WTC11 (cell line): ENCODE results near the gene NNAT. TPM values are rescaled to one million over a fixed set of nuclear protein-coding genes. Genes with fewer than 3 reads are reported as not detected.

Source experiments
- ATAC-seq: fragments of 200-7000 bp; cut with Tn5 transposase; 2 replicates; pipeline ENCODE4 v1.10.0; 2021; ENCODE audit warnings: mild to moderate bottlenecking, moderate library complexity
- CTCF ChIA-PET: fragments of 300-600 bp; sonication (Branson Sonifier 250); formaldehyde crosslinking; loops from one replicate; lab custom pipeline; 2021; ENCODE audit warnings: antibody characterized with exemption; lab: Charles Lee
- POLR2A ChIA-PET: fragments of 350-600 bp; sonication (Branson Sonifier 250); formaldehyde crosslinking; loops from one replicate; lab custom pipeline; 2021; ENCODE audit warnings: antibody characterized with exemption; lab: Charles Lee
- DNase-seq: peaks from one replicate; pipeline ENCODE4 v3.0.0; 2021; ENCODE audit warnings: low spot score
- H3K27ac Mint-ChIP-seq: 2 replicates; pipeline ENCODE4 v1.8.0; 2021; ENCODE audit warnings: mixed read lengths
- H3K27me3 Mint-ChIP-seq: 2 replicates; pipeline ENCODE4 v1.8.0; 2021; ENCODE audit warnings: low read depth, mild to moderate bottlenecking, moderate library complexity, mixed read lengths
- H3K36me3 Mint-ChIP-seq: 2 replicates; pipeline ENCODE4 v1.8.0; 2021; ENCODE audit warnings: mixed read lengths
- H3K4me1 Mint-ChIP-seq: 2 replicates; pipeline ENCODE4 v1.8.0; 2022; ENCODE audit warnings: mixed read lengths
- H3K4me3 Mint-ChIP-seq: 2 replicates; pipeline ENCODE4 v1.8.0; 2021; ENCODE audit warnings: mild to moderate bottlenecking, moderate library complexity, mixed read lengths
- H3K9me3 Mint-ChIP-seq: 2 replicates; pipeline ENCODE4 v1.8.0; 2021; ENCODE audit warnings: mixed read lengths
- CBFB ChIP-seq: sonication (generic); formaldehyde crosslinking; IDR thresholded peaks from 2 replicates; pipeline ENCODE4 v1.8.1; 2022; ENCODE audit warnings: mild to moderate bottlenecking, low read depth, missing genetic modification reagents
- CREB1 ChIP-seq: sonication (generic); formaldehyde crosslinking; IDR thresholded peaks from 2 replicates; pipeline ENCODE4 v1.8.0; 2023; ENCODE audit warnings: mild to moderate bottlenecking, missing genetic modification reagents
- CTCF ChIP-seq: fragments of 200-600 bp; IDR thresholded peaks from 2 replicates; pipeline ENCODE4 v1.8.0; 2022; ENCODE audit warnings: antibody characterized with exemption
- ESRRA ChIP-seq: sonication (generic); formaldehyde crosslinking; IDR thresholded peaks from 2 replicates; pipeline ENCODE4 v1.8.1; 2022; ENCODE audit warnings: mild to moderate bottlenecking, missing genetic modification reagents, borderline replicate concordance
- HMGA2 ChIP-seq: fragments of 250-450 bp; sonication (Bioruptor Pico); IDR thresholded peaks from 2 replicates; pipeline ENCODE4 v1.4.0; 2021; ENCODE audit warnings: mild to moderate bottlenecking, moderate library complexity
- PRRX2 ChIP-seq: fragments of 250-450 bp; sonication (Bioruptor Pico); IDR thresholded peaks from 2 replicates; pipeline ENCODE4 v1.8.0; 2021; ENCODE audit warnings: mild to moderate bottlenecking
- SP1 ChIP-seq: sonication (generic); formaldehyde crosslinking; conservative IDR thresholded peaks from 2 replicates; pipeline ENCODE4 v1.8.1; 2022; ENCODE audit warnings: missing genetic modification reagents
- TP53 ChIP-seq: sonication (generic); formaldehyde crosslinking; IDR thresholded peaks from 2 replicates; pipeline ENCODE4 v1.8.1; 2023; ENCODE audit warnings: mild to moderate bottlenecking, missing genetic modification reagents
- ZBTB21 ChIP-seq: sonication (generic); formaldehyde crosslinking; IDR thresholded peaks from 2 replicates; pipeline ENCODE4 v1.8.1; 2023; ENCODE audit warnings: mild to moderate bottlenecking, missing genetic modification reagents, borderline replicate concordance
- ZNF423 ChIP-seq: fragments of 250-450 bp; sonication (Bioruptor Pico); IDR thresholded peaks from 2 replicates; pipeline ENCODE4 v2.1.2; 2022; ENCODE audit warnings: mild to moderate bottlenecking, moderate library complexity
- total RNA-seq: library from RNA; stranded (reverse); gene quantifications from 3 replicates; pipeline ENCODE4 v1.2.3, GENCODE V29; 2021

The NNAT gene
- total RNA-seq, 1 experiment from 2014 or later = 90.0 TPM

GRCh38 chr20:37564388-37565133 lies 43.5 kb downstream of the NNAT start:
- Mint-ChIP-seq H3K27me3 (peaks cover 6% of the 10 kb centered on the region; the same call in 1 of the 2 replicates), H3K4me3 (no peak overlapping the region), H3K36me3 (no peaks in the 10 kb centered on the region), H3K27ac (no peak overlapping the region)
- DNase-seq = peak; percentile 79
- CTCF ChIA-PET = interaction anchor here (0.6 to 2.9 kb wide), 133 partner anchors 9 to 658 kb away, joined by 3 to 32 read pairs (median 5); partner anchors contain the start of genes BLCAP, CTNNBL1 and VSTM2L
- TF ChIP-seq CTCF (peak; percentile 98), TP53 (CRISPR knock-in tag) (no peak)
- TF ChIP-seq, all 79 proteins: peak for 1
- Mint-ChIP-seq H3K4me1 (peaks cover 43% of the 10 kb centered on the region), H3K9me3 (no peaks in the 10 kb centered on the region)
- POLR2A ChIA-PET = no interaction called here
- ATAC-seq = peak; percentile 71

DNA sequence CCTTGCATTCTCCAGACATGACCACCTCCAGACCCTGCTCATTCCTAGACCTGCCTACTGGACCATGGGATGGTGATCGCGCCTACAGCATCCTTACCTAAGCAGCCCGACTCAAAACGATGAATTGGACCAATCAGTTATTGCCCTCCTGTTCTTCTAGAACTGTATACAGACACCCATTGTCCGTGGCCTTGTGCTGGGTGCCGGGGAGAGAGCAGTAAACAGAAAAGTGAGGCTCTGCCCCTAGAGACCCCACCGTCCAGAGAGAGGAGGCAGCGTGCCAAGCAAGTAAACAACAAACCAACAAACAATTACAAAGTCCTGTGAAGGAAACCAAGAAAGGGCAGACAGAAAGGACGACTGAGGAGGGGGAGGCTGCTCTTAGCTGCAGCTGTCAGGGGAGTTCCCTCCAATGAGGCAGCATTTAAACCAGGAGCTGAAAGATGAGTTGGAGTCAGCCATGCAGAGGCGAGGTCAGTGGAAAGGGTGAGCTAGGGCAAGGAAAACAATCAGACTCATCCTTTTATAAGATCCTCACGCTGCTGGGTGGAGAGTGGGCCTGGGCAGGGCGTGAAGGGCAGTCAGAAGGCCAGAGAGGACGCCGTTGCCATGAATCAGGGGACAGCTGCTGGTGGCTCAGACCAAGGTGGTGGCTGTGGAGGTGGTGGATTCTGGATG lies 44.2 kb downstream of the NNAT start:
- no peak for TF ChIP-seq PRRX2 (CRISPR knock-in tag)
- Mint-ChIP-seq H3K4me1 (peaks cover 46% of the 10 kb centered on the region), H3K27ac (no peak overlapping the region; the same call in 1 of the 2 replicates), H3K27me3 (peaks cover 6% of the 10 kb centered on the region; the same call in 1 of the 2 replicates), H3K9me3 (no peaks in the 10 kb centered on the region), H3K36me3 (no peaks in the 10 kb centered on the region), H3K4me3 (no peak overlapping the region; the same call in 1 of the 2 replicates)
- ATAC-seq (no peak), DNase-seq (no peak)
- CTCF ChIA-PET = interaction anchor here (0.6 to 2.9 kb wide), 14 partner anchors 10 to 428 kb away, joined by 3 to 22 read pairs (median 10); partner anchors contain the start of gene CTNNBL1
- POLR2A ChIA-PET = no interaction called here

GRCh38 chr20:37566590-37567330 lies 45.7 kb downstream of the NNAT start:
- no peaks in the 10 kb centered on the region for H3K9me3 Mint-ChIP-seq
- ChIA-PET POLR2A (no interaction called here), CTCF (interaction anchor here (0.9 to 2.9 kb wide), 7 partner anchors 9 to 654 kb away, joined by 3 to 15 read pairs (median 3); no protein-coding TSS in a partner anchor)
- no peak for DNase-seq
- peaks cover 54% of the 10 kb centered on the region for H3K4me1 Mint-ChIP-seq
- peaks cover 6% of the 10 kb centered on the region; the same call in 1 of the 2 replicates for H3K27me3 Mint-ChIP-seq
- TF ChIP-seq ZNF423 (no peak), CTCF (no peak), ESRRA (no peak), CBFB (CRISPR knock-in tag) (no peak), CREB1 (no peak)
- H3K36me3 Mint-ChIP-seq = no peaks in the 10 kb centered on the region
- peak overlapping the region; percentile 39 for H3K4me3 Mint-ChIP-seq
- H3K27ac Mint-ChIP-seq = no peak overlapping the region
- no peak for ATAC-seq

DNA sequence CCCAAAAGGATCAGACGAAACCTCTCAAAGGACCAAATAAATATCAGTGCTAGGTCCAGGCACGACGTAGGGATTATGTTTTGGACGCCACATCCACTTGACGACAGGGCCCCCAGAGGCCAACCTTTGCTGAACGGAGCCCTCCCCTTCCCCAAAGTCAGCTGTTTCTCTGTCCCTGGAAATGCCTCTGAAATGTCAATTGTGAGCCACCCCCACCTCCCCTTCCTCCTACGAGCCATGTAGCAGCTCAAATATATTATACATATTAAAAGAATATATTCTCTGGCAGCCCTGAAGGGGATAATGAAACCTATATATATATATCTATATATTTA lies 46.2 kb downstream of the NNAT start:
- Mint-ChIP-seq H3K27ac (no peak overlapping the region), H3K27me3 (peaks cover 6% of the 10 kb centered on the region; the same call in 1 of the 2 replicates)
- ATAC-seq = no peak

More for the DNA sequence above, 46.2 kb downstream of the NNAT start:
- peaks cover 55% of the 10 kb centered on the region for H3K4me1 Mint-ChIP-seq
- TF ChIP-seq CBFB (CRISPR knock-in tag) = no peak
- no peak for TF ChIP-seq SP1
- TF ChIP-seq ZBTB21 (CRISPR knock-in tag) = no peak
- no peak for TF ChIP-seq HMGA2
- ChIA-PET CTCF (interaction anchor here (0.9 to 2.9 kb wide), 7 partner anchors 9 to 654 kb away, joined by 3 to 15 read pairs (median 3); no protein-coding TSS in a partner anchor), POLR2A (no interaction called here)
- H3K4me3 Mint-ChIP-seq = peak overlapping the region; percentile 39
- H3K9me3 Mint-ChIP-seq = no peaks in the 10 kb centered on the region
- no peaks in the 10 kb centered on the region for H3K36me3 Mint-ChIP-seq
- DNase-seq = no peak
